Adrenal gland (tissue), 12 donors: ENCODE measurements around the gene GCN1. TPM values are rescaled to one million over a fixed set of nuclear protein-coding genes. Genes with fewer than 3 reads are reported as not detected.

Experiments used
- DNase-seq, 7 donors: peaks; one replicate each; pipeline ENCODE4 v3.0.0-alpha.2; 2019 to 2020
- H3K27ac ChIP-seq, 5 donors: fragments of 200-600 bp; sonication (generic) in 4 of 5; 1 replicate in 3 of 5; 2 replicates in 2 of 5; pipeline versions ENCODE4 v1.5.1 to v1.8.0; 2016 to 2020; ENCODE audit warnings: mild to moderate bottlenecking in 1 of 5
- H3K27me3 ChIP-seq: fragments of 200-600 bp; 2 replicates; pipeline ENCODE4 v1.8.0; 2021
- H3K36me3 ChIP-seq, 2 donors: fragments of 200-600 bp; replicated peaks in 1 of 2; 1 replicate in 1 of 2; 2 replicates in 1 of 2; pipeline versions ENCODE4 v1.5.1 to v1.8.0; 2018 to 2022
- H3K4me1 ChIP-seq, 2 donors: fragments of 200-600 bp; replicated peaks in 1 of 2; 1 replicate in 1 of 2; 2 replicates in 1 of 2; pipeline versions ENCODE4 v1.5.1 to v1.8.0; 2018 to 2021
- H3K4me3 ChIP-seq, 4 donors: fragments of 200-600 bp; sonication (generic) in 3 of 4; one replicate each; pipeline ENCODE4 v1.5.1; 2016 to 2018
- H3K9me3 ChIP-seq, 3 donors: fragments of 200-600 bp; sonication (generic) in 1 of 3; replicated peaks in 1 of 3; 1 replicate in 2 of 3; 2 replicates in 1 of 3; pipeline versions ENCODE4 v1.5.1 to v1.8.0; 2016 to 2021
- CTCF ChIP-seq, 6 experiments: fragments of 450-650 bp in 4 of 6; fragments of 200-600 bp in 2 of 6; sonication (generic) in 1 of 6; IDR thresholded peaks; 1 replicate in 5 of 6; 2 replicates in 1 of 6; pipeline versions ENCODE4 v1.5.1 to v1.8.0; 2016 to 2021; ENCODE audit warnings: antibody characterized with exemption in 6 of 6, mild to moderate bottlenecking in 2 of 6, moderate library complexity in 1 of 6
- POLR2A ChIP-seq, 2 donors: fragments of 450-650 bp; IDR thresholded peaks; one replicate each; pipeline ENCODE4 v1.6.1; 2017; ENCODE audit warnings: antibody characterized with exemption in 2 of 2, mild to moderate bottlenecking in 2 of 2, moderate library complexity in 1 of 2
- WGBS, 4 donors: extraction: QIAGEN DNeasy Blood & Tissue Kit in 2 of 4; methylation state at CpG; one replicate each; pipeline versions ENCODE4 v1.1.5 to v1.1.7; 2013 to 2017; 5-methylcytosine and 5-hydroxymethylcytosine counted together
- intact Hi-C, 2 donors: fragments of 100-400 bp; cut with DNase I; formaldehyde crosslinking; loops; one replicate each; pipeline versions ENCODE4 v1.14.1 to v1.15.0; 2022 to 2023
- polyA plus RNA-seq, 3 donors: library from polyadenylated mRNA; stranded (reverse); fragments of 200-250 nt in 2 of 3; fragments of 350-450 nt in 1 of 3; fragmentation: Illumina TruSeq in 1 of 3; extraction: RNeasy Lipid Tissue Mini Kit (QIAGEN cat#74804) in 1 of 3; gene quantifications; one replicate each; pipeline ENCODE4 v1.2.3, GENCODE V29; 2013 to 2014
- total RNA-seq, 9 donors: library from RNA; depleted of rRNA in 4 of 9; stranded (reverse); fragments of >200 nt in 4 of 9; fragments of 120-200 nt in 1 of 9; fragmentation: NEBNext Ultra II Directional in 1 of 9; extraction: Animal tissue kit (Norgen Biotek cat#: 25700) in 1 of 9; gene quantifications; one replicate each; pipeline versions ENCODE4 v1.1.0 to v1.2.4, GENCODE V29; 2013 to 2023
- donor health status: healthy with polysubstance abuse.
- donor health status: Bipolar disorder and iron deficiency.
- donor health status: DM: yes; HTN: yes; CAD: no.
- donor health status: DM: no; HTN: no; CAD: no.
- donor health status: DM: no; HTN: no; CAD: no.
- donor health status: DM: yes; HTN: yes; CAD: no.

GCN1 gene
- total and polyA plus RNA-seq, 12 donors, result 22.0 to 98.5 (median 46.5) TPM

GRCh38 chr12:120220838-120221575 lies 26.5 kb upstream of the GCN1 start:
- no peaks in the 10 kb centered on the region for H3K27me3 ChIP-seq
- no peaks in the 10 kb centered on the region for H3K9me3 ChIP-seq
- 59 to 82% (median 72%) methylated on average over 7 to 10 of the region's 10 CpGs for WGBS, 4 donors
- no peak for TF ChIP-seq POLR2A (IDR thresholded peaks at IDR 0.05)
- TF ChIP-seq CTCF (IDR thresholded peaks at IDR 0.05), result no peak
- intact Hi-C loops, result no loop called here
- H3K4me3 ChIP-seq, result no peak overlapping the region
- H3K36me3 ChIP-seq, result peaks cover 0 to 70% of the 10 kb centered on the region in 2 donors
- DNase-seq, result peak in 4 of 7 donors; percentile 52 to 65 (median 60)
- H3K27ac ChIP-seq, result peak overlapping the region in 2 of 5 donors; percentile 13 to 45
- H3K4me1 ChIP-seq, result peaks cover 0 to 24% of the 10 kb centered on the region in 2 donors

GRCh38 chr12:120218680-120219606 lies 24.4 kb upstream of the GCN1 start:
- DNase-seq, result peak in 2 of 7 donors; percentile 49 to 51
- intact Hi-C loops, result no loop called here
- peaks cover 0 to 9% of the 10 kb centered on the region in 2 donors for H3K4me1 ChIP-seq
- peak overlapping the region in 2 of 5 donors; percentile 42 to 55 for H3K27ac ChIP-seq
- TF ChIP-seq POLR2A (IDR thresholded peaks at IDR 0.05) (no peak), CTCF (IDR thresholded peaks at IDR 0.05) (no peak)
- H3K36me3 ChIP-seq, result peaks cover 0 to 85% of the 10 kb centered on the region in 2 donors
- H3K4me3 ChIP-seq, result no peak overlapping the region
- H3K27me3 ChIP-seq, result no peaks in the 10 kb centered on the region
- 82 to 86% (median 83%) methylated on average over 11 to 19 of the region's 19 CpGs for WGBS, 4 donors
- no peaks in the 10 kb centered on the region for H3K9me3 ChIP-seq

- H3K27me3 ChIP-seq, result no peaks in the 10 kb centered on the region
- H3K4me3 ChIP-seq, result no peak overlapping the region
- H3K4me1 ChIP-seq, result peaks cover 0 to 9% of the 10 kb centered on the region in 2 donors
- H3K9me3 ChIP-seq, result no peaks in the 10 kb centered on the region
- DNase-seq, result no peak
- H3K27ac ChIP-seq, result no peak overlapping the region
- intact Hi-C loops, result no loop called here
- 83 to 85% (median 84%) methylated on average over 10 to 32 of the region's 32 CpGs for WGBS, 4 donors
- TF ChIP-seq CTCF (IDR thresholded peaks at IDR 0.05) (no peak), POLR2A (IDR thresholded peaks at IDR 0.05) (no peak)
- peaks cover 0 to 85% of the 10 kb centered on the region in 2 donors for H3K36me3 ChIP-seq
Observed at GRCh38 chr12:120216742-120217605, 22.5 kb upstream of the GCN1 start.
